ENCODE measurements around the gene SFRP2. TPM values are rescaled to one million over a fixed set of nuclear protein-coding genes. Genes with fewer than 3 reads are reported as not detected.

Gene SFRP2
- total RNA-seq, 1 experiment from 2014 or later = not detected

- CTCF ChIA-PET = no interaction called here
- Mint-ChIP-seq H3K36me3 (ENCODE audit: insufficient read depth, unreplicated experiment) (no peaks in the 10 kb centered on the region), H3K4me1 (ENCODE audit: low read depth, unreplicated experiment) (no peaks in the 10 kb centered on the region), H3K9me3 (ENCODE audit: low read depth, unreplicated experiment) (no peaks in the 10 kb centered on the region), H3K27me3 (ENCODE audit: unreplicated experiment) (peaks cover 23% of the 10 kb centered on the region), H3K4me3 (ENCODE audit: low read depth, unreplicated experiment) (no peak overlapping the region), H3K27ac (ENCODE audit: unreplicated experiment) (no peak overlapping the region)
- DNase-seq = no peak
- BruUV-seq (replicated peaks) = no TSS peak
- no peak for TF ChIP-seq CTCF (IDR thresholded peaks at IDR 0.05; ENCODE audit: unreplicated experiment)
- intact Hi-C loops (cut with micrococcal nuclease; ENCODE audit: unreplicated experiment) = no loop called here
Measured at GRCh38 chr4:153817466-153817865, 28.6 kb upstream of the SFRP2 start.

DNA sequence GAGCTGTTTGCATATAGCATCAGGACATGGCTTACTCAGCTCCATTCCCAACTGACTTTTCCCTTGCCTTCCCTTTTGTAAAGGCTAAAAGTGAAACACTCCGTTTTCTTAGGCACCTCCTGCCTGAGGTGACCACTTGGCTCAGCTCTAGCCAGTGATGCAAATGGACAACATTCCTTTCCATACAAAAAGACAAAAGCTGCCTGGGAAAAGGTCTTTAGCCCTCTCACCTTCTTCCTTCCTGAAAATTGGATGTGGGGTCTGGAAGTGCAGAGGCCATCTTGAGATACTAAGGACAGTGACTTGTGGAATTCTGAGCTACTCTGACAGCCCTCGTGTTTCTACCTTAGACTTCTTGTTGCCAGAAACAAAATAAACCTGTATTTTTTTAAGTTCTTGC is 27.7 kb upstream of the SFRP2 start:
- TF ChIP-seq CTCF (IDR thresholded peaks at IDR 0.05; ENCODE audit: unreplicated experiment) = no peak
- Mint-ChIP-seq H3K4me1 (ENCODE audit: low read depth, unreplicated experiment) (no peaks in the 10 kb centered on the region), H3K4me3 (ENCODE audit: low read depth, unreplicated experiment) (no peak overlapping the region), H3K9me3 (ENCODE audit: low read depth, unreplicated experiment) (no peaks in the 10 kb centered on the region), H3K27me3 (ENCODE audit: unreplicated experiment) (peaks cover 23% of the 10 kb centered on the region), H3K36me3 (ENCODE audit: insufficient read depth, unreplicated experiment) (no peaks in the 10 kb centered on the region), H3K27ac (ENCODE audit: unreplicated experiment) (no peak overlapping the region)
- CTCF ChIA-PET = no interaction called here
- DNase-seq = no peak
- no TSS peak for BruUV-seq (replicated peaks)
- intact Hi-C loops (cut with micrococcal nuclease; ENCODE audit: unreplicated experiment) = no loop called here

DNA sequence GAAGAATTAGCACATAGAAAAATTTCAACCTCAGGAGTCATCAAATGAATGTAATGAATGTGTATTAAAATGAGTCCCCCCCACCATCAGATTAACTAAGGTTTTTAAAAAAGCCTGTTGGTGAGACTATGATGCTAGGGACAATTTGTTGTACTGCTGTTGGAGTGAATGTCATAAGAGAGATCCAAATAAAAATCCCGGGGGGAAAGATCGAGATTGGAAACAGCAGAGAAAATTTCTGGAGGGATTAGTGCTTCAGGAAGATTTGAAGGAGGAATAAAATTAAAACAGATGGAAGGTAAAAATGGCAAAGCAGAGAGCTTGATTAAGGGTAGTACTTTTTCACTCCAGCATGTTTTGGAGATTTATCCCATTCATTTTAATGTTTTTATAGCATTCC is 25.9 kb upstream of the SFRP2 start:
- intact Hi-C loops (cut with micrococcal nuclease; ENCODE audit: unreplicated experiment) = no loop called here
- Mint-ChIP-seq H3K9me3 (ENCODE audit: low read depth, unreplicated experiment) (no peaks in the 10 kb centered on the region), H3K36me3 (ENCODE audit: insufficient read depth, unreplicated experiment) (no peaks in the 10 kb centered on the region), H3K4me1 (ENCODE audit: low read depth, unreplicated experiment) (no peaks in the 10 kb centered on the region), H3K27me3 (ENCODE audit: unreplicated experiment) (peaks cover 23% of the 10 kb centered on the region), H3K4me3 (ENCODE audit: low read depth, unreplicated experiment) (no peak overlapping the region), H3K27ac (ENCODE audit: unreplicated experiment) (no peak overlapping the region)
- TF ChIP-seq CTCF (IDR thresholded peaks at IDR 0.05; ENCODE audit: unreplicated experiment) = no peak
- CTCF ChIA-PET = no interaction called here
- BruUV-seq (replicated peaks) = no TSS peak
- no peak for DNase-seq

GRCh38 chr4:153809916-153810810 is 21.3 kb upstream of the SFRP2 start:
- no TSS peak for BruUV-seq (replicated peaks)
- Mint-ChIP-seq H3K9me3 (ENCODE audit: low read depth, unreplicated experiment) (no peaks in the 10 kb centered on the region), H3K27ac (ENCODE audit: unreplicated experiment) (no peak overlapping the region), H3K4me3 (ENCODE audit: low read depth, unreplicated experiment) (no peak overlapping the region), H3K4me1 (ENCODE audit: low read depth, unreplicated experiment) (no peaks in the 10 kb centered on the region), H3K36me3 (ENCODE audit: insufficient read depth, unreplicated experiment) (no peaks in the 10 kb centered on the region), H3K27me3 (ENCODE audit: unreplicated experiment) (no peaks in the 10 kb centered on the region)
- intact Hi-C loops (cut with micrococcal nuclease; ENCODE audit: unreplicated experiment) = no loop called here
- CTCF ChIA-PET = no interaction called here
- TF ChIP-seq CTCF (IDR thresholded peaks at IDR 0.05; ENCODE audit: unreplicated experiment) = no peak
- no peak for DNase-seq
